ENCODE data around the gene ELK3. TPM values are rescaled to one million over a fixed set of nuclear protein-coding genes. Genes with fewer than 3 reads are reported as not detected.

The ELK3 gene
- total RNA-seq, 1 donor from 2014 or later = 5.3 TPM

DNA sequence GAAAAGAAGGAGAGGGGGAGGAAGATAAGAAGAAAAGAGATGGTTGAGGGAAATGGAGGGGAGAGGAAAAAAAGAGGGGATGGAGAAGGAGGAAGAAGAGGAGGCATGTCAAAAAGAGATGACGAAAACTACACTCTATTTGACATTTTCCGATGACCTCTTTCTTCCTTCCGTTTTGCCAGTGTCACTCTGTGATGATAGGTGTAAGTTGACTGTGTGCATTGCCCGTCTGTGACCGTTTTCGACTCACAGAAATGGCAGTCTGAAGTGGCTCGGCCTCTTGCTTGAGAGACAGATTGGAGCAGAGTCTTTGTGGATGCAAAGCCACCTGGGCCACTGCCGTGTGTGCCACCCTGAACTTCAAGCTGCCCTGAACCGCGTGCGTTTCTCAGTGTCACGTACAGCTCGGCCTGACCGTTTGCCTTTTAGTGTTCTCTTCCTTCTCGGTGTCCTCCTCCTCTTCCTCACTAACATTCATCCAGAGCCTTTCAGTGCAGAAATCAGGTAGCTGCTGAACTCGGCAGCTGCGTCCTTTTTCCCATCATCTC, 32.7 kb downstream of the ELK3 start:
- FAIRE-seq (no peak), DNase-seq (ENCODE audit: low read depth) (no peak)
- Histone ChIP-seq H3K4me3 (ENCODE audit: low read depth, low read length) (no peak overlapping the region), H3K27me3 (ENCODE audit: control insufficient read depth, insufficient read depth, low read length) (no peaks in the 10 kb centered on the region), H3K36me3 (ENCODE audit: control insufficient read depth, insufficient read depth, low read length) (peaks cover 4% of the 10 kb centered on the region)
- TF ChIP-seq, protein P1, sequence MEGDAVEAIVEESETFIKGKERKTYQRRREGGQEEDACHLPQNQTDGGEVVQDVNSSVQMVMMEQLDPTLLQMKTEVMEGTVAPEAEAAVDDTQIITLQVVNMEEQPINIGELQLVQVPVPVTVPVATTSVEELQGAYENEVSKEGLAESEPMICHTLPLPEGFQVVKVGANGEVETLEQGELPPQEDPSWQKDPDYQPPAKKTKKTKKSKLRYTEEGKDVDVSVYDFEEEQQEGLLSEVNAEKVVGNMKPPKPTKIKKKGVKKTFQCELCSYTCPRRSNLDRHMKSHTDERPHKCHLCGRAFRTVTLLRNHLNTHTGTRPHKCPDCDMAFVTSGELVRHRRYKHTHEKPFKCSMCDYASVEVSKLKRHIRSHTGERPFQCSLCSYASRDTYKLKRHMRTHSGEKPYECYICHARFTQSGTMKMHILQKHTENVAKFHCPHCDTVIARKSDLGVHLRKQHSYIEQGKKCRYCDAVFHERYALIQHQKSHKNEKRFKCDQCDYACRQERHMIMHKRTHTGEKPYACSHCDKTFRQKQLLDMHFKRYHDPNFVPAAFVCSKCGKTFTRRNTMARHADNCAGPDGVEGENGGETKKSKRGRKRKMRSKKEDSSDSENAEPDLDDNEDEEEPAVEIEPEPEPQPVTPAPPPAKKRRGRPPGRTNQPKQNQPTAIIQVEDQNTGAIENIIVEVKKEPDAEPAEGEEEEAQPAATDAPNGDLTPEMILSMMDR (IDR thresholded peaks at IDR 0.05; ENCODE audit: insufficient read depth, low read length, severe bottlenecking) = no peak

DNA sequence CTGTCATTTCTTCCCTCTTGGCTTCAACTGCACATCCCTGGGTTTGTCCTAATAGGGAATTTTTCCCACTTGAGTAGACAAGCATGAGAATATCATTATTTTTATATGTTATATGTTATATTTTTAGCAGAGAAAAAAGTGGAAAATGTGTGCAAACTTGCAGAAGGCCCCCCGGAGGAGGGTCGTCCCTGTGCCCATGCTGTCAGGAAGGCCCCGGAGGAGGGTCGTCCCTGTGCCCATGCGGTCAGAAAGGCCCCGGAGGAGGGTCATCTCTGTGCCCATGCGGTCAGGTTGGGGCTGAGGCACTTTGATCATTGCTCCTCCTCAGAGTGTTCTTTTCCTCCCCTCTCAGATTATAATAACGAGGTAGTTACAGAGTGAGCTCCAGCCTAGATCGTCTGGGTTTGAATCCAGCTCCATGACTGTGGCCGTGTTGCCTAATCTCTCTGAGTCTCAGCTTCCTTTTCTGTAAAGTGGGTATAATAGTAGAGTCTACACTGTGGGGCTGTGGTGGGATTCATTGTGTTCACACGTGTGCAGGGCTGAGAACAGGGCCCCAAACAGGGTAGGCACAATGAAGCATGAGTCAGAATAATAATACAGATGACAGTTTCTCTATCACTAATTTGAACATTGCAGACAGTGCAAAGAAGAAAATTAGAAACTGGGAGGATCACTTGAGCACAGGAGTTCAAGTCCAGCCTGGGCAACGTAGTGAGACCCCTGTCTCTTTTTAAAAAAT, 33.4 kb downstream of the ELK3 start:
- no peak for FAIRE-seq
- TF ChIP-seq, protein P1 (IDR thresholded peaks at IDR 0.05; ENCODE audit: insufficient read depth, low read length, severe bottlenecking) = no peak
- Histone ChIP-seq H3K27me3 (ENCODE audit: control insufficient read depth, insufficient read depth, low read length) (no peaks in the 10 kb centered on the region), H3K36me3 (ENCODE audit: control insufficient read depth, insufficient read depth, low read length) (peaks cover 4% of the 10 kb centered on the region), H3K4me3 (ENCODE audit: low read depth, low read length) (no peak overlapping the region)
- DNase-seq (ENCODE audit: low read depth) = no peak

DNA sequence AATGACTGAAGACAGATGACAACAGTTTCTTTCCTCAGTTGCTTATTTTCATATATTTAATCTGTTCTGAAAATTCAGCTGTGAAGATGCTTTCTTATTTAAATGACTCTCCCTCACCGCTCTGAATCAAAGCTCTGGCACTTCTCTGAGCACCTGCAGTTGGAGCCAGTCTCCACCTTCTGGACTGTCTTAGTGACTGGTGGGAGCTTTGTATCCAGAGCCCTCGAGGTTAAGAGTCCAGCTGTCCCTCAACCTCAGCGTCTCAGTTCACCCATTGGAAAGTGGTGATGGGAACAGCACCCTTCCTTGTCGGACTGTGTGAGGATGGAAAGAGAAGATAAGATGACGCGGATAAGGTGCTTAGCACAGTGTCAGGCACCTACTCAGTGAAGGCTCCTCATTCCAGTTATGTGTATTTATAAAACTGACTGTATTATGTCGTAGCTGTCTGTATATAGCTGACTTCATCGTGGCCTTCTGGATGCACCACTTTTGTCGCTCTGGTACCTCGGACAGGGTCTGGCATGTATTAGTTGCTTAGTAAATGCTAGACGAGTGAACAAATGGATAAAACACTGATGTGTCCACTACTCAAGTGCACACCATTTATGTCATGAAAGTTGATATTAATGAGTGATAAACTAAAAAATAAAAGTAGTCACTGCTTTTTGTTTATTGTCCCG, 34.5 kb downstream of the ELK3 start:
- FAIRE-seq = no peak
- peaks cover 4% of the 10 kb centered on the region for H3K36me3 ChIP-seq (ENCODE audit: control insufficient read depth, insufficient read depth, low read length)
- no peak for DNase-seq (ENCODE audit: low read depth)
- H3K27me3 ChIP-seq (ENCODE audit: control insufficient read depth, insufficient read depth, low read length) = no peaks in the 10 kb centered on the region
- H3K4me3 ChIP-seq (ENCODE audit: low read depth, low read length) = no peak overlapping the region
- TF ChIP-seq, protein P1 (IDR thresholded peaks at IDR 0.05; ENCODE audit: insufficient read depth, low read length, severe bottlenecking) = no peak

DNA sequence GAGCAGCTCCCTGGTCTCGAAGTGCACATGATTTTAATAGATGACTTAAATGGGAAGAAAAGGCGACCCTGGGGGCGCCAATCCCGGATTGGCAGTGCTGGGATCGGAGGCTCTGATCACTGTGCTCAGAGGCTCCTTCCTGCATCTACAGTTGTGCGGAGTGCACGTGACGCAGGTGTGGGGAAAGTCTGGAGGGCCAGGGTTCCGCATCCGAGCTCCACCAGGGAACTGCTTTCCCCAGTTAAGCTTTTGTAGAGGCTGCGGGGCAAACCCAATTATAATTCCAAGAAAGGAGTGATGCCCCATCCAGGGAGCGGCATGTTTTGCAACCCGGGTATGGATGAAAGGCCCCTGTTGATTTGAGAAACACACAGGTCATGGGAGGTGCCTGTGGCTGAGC, 36.5 kb downstream of the ELK3 start:
- TF ChIP-seq, protein P1 (IDR thresholded peaks at IDR 0.05; ENCODE audit: insufficient read depth, low read length, severe bottlenecking) = no peak
- FAIRE-seq (no peak), DNase-seq (ENCODE audit: low read depth) (no peak)
- Histone ChIP-seq H3K4me3 (ENCODE audit: low read depth, low read length) (no peak overlapping the region), H3K36me3 (ENCODE audit: control insufficient read depth, insufficient read depth, low read length) (peaks cover 6% of the 10 kb centered on the region), H3K27me3 (ENCODE audit: control insufficient read depth, insufficient read depth, low read length) (no peaks in the 10 kb centered on the region)

DNA sequence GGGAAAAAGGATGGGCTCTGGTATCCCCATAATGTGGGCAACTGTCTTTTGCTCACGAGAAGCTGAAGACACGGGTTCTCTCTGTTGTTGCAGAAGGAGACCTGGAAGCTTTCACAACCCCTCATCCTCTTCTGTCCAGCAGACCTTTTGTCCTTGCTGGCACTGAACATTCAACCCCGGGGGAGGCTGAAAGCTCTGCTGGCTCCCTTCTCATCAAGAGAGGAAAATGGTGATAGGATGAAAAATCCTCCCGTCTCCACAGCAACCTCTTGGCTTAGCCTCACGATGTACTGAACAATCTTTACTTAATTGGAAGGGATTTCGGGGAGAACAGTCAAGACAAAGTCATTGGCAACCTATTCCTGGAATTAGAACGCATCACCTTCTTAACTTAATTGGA, 39.0 kb downstream of the ELK3 start:
- no peak overlapping the region for H3K4me3 ChIP-seq (ENCODE audit: low read depth, low read length)
- no peak for FAIRE-seq
- TF ChIP-seq, protein P1 (IDR thresholded peaks at IDR 0.05; ENCODE audit: insufficient read depth, low read length, severe bottlenecking) = no peak
- no peaks in the 10 kb centered on the region for H3K27me3 ChIP-seq (ENCODE audit: control insufficient read depth, insufficient read depth, low read length)
- H3K36me3 ChIP-seq (ENCODE audit: control insufficient read depth, insufficient read depth, low read length) = peaks cover 7% of the 10 kb centered on the region
- no peak for DNase-seq (ENCODE audit: low read depth)

Data from bronchial epithelial cell (primary cell).